ENCODE data around the gene TMEM116.
"Not testable (repeated sequence)": the region's sequence is repeated elsewhere in the genome, so short reads cannot be mapped to it uniquely, and the experiment has no call there.

The TMEM116 gene

DNA sequence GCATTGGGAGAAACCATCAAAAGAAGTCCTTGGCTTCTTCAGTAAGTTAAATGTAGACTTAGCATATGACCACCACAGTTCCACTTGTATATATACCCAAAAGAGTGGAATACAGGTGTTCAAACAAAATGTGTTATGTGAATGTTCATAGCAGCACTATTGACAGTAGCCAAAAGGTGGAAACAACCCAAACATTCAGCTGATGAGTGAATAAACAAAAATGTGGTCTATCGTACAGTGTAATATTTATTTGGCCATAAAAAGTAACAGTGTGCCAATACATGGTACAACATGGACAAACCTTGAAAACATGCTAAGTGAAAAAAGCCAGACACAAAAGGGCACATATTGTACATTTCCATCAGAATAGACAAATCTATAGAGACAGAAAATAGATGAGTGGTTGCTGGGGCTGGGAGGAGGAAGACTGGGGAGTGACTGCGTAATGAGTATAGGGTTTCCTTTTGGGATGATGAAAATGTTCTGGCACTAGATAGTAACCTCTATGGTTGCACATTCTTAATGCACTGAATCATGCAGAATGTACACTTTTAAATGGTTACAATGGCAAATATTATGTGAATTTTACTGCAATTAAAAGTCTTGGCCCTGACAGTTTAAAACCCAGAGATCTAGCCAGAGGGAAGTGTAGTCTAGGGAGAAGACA lies 5.7 kb upstream of the TMEM116 start:
- TF ChIP-seq CTCF (conservative IDR thresholded peaks at IDR 0.05; ENCODE audit: low read depth, low read length), result no peak
- no peak for DNase-seq (ENCODE audit: low read depth)
- H3K4me3 ChIP-seq (ENCODE audit: low read length), result no peak overlapping the region

GRCh38 chr12:112017041-112017440 lies 4.1 kb upstream of the TMEM116 start:
- TF ChIP-seq CTCF (conservative IDR thresholded peaks at IDR 0.05; ENCODE audit: low read depth, low read length), result no peak
- H3K4me3 ChIP-seq (ENCODE audit: low read length), result no peak overlapping the region
- no peak for DNase-seq (ENCODE audit: low read depth)

- no peak for DNase-seq (ENCODE audit: low read depth)
- no peak overlapping the region for H3K4me3 ChIP-seq (ENCODE audit: low read length)
- no peak for TF ChIP-seq CTCF (conservative IDR thresholded peaks at IDR 0.05; ENCODE audit: low read depth, low read length)
Measured at GRCh38 chr12:112015938-112016337, 3.0 kb upstream of the TMEM116 start.

DNA sequence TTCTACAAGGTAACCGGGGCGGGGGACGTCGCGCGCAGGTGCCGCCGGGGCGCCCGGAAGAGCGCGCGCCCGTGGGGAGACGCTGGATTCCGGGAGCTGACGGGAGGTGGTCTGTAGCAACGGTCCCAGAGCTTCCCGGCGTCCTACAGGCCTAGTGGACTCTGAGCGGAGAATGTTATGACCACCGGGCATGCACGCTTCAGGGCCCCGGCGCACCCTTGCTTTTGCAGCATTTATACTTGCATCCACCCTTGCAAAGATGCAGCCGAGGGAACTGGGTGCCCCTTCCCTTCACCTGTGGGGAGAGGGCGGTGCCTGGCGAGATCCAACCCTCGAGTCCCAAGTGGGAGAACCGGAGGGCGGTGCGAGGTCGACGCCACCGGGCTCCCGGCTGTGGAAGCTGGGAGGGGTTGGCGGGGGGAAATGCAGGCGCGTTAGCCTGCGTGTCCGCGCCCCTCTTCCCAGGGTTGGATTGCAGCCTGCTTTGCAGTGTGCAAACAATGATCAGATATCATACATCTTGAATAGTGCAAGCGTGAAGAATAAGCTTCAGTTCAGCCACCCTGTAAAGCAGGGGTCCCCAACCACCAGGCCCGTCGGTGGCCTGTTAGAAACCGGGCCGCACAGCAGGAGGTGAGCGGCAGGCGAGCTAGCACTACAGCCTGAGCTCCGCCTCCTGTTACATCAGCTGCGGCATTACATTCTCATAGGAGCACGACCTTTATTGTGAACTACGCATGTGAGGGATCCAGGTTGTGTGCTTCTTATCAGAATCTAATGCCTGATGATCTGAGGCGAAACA lies 837 bp upstream of the TMEM116 start:
- peak overlapping the region; percentile 85 for H3K4me3 ChIP-seq (ENCODE audit: low read length)
- DNase-seq (ENCODE audit: low read depth), result peak; percentile 62
- TF ChIP-seq CTCF (conservative IDR thresholded peaks at IDR 0.05; ENCODE audit: low read depth, low read length), result no peak

DNA sequence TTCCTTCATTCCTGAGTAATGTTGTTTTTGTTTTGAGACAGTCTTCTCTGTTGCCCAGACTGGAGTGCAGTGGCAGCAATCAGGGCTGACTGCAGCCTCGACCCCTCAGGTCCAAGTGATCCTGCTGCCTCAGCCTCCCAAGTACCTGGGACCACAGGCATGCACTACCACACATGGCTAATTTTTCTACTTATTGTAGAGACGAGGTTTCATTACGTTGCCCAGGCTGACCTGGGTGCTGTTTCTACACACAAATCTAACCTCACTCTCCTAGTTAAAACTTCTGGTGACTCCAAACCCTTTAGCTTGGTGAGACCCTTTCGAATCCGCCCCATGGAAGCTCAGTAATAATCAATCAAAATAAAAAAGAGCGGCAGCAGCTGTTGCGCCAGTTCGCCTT lies 1.3 kb downstream of the TMEM116 start:
- TF ChIP-seq CTCF (conservative IDR thresholded peaks at IDR 0.05; ENCODE audit: low read depth, low read length), result no peak
- no peak overlapping the region for H3K4me3 ChIP-seq (ENCODE audit: low read length)
- no peak for DNase-seq (ENCODE audit: low read depth)

DNA sequence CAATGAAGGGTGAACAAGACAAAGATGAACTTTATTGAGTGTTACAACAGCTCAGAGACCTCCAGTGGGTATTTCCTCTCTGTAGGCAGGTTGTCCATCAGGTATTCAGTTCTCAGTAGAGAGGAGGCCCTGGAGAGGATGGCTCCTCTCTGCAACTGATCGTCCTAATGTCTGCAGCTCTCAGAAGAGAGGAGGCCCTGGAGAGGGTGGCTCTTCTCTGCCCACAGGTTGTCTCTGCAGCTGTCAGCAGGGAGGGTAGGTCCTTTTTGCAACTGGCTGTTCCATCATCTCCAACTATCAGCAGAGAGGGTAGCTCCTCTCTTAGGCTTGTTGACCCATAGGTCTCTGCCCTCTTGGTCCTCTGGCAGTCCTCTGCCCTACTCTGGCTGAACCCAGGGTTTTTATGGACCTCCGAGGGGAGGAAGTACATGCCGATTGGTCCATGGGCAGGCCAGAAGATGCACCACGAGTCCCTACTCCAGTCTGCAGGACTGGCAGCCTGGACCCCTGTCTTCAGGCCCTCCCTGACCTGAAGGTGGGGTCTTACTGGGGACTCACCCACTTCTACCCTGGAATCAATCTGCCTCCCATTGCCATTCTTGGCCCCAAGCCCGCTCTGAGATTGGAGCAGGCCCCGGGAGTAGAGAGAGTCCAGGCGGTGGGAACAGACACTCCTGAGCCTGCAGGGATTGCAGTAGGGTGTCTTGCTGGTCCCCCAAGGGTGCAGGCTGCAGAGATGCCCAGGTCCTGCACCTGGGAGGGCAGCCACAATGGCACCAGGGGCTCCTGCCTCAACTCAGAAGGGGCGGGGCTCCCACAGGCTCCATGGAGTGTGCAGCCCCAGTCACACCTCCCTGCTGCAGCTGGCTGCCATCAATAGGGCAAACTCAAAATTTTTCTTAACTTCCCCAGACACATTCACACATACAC lies 2.3 kb downstream of the TMEM116 start:
- no peak for DNase-seq (ENCODE audit: low read depth)
- TF ChIP-seq CTCF (conservative IDR thresholded peaks at IDR 0.05; ENCODE audit: low read depth, low read length), result no peak
- no peak overlapping the region for H3K4me3 ChIP-seq (ENCODE audit: low read length)

GRCh38 chr12:112009596-112009995 lies 3.4 kb downstream of the TMEM116 start:
- DNase-seq (ENCODE audit: low read depth); H3K4me3 ChIP-seq (ENCODE audit: low read length): not testable (repeated sequence)
